Stimulated activated CD4-positive, alpha-beta T cell treated with anti-CD3 and anti-CD28 coated beads, Interleukin-1b, Interleukin-23, amount 100 ng/mL, for 48 hours (primary cell): ENCODE data around the gene KIAA1671.

ENCODE experiments used
- DNase-seq: peaks from one replicate; pipeline ENCODE4 v3.0.0-alpha.2; 2020

The KIAA1671 gene

DNA sequence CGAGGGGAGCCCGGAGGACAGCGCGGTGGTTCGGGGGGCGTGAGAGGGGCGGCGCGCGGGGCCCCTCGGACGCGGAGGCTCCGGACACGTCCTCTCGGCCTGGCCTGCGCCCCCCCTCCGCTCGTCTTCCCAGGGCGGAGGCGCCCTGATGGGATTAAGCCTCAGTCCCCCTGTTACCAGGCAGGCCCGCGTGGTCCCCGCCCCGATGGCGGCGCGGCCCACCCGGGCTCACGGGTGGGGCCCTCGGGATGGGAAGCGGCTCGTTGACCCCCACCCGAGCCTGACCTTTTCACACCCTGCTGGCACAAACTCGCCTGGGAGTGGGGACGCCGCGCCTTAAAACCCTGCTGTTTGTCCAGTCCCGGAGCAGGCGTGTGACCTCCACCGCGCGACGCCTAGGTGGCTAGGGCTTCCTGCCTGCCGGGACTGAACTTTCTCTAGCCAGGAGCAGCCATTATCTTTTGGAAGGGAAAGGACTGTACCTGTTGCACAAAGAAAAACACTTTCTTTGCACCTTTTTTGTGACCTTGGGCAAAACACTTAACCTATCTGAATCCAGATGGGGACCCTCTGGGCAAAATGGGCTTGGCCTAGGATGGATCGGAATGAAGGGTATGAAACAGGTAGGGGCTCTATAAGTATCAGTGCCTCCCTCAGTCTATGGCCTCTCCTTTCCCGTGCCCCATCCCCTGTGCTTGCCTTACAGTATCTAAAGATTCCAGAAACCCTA lies 1.0 kb downstream of the KIAA1671 start:
- no peak for DNase-seq

DNA sequence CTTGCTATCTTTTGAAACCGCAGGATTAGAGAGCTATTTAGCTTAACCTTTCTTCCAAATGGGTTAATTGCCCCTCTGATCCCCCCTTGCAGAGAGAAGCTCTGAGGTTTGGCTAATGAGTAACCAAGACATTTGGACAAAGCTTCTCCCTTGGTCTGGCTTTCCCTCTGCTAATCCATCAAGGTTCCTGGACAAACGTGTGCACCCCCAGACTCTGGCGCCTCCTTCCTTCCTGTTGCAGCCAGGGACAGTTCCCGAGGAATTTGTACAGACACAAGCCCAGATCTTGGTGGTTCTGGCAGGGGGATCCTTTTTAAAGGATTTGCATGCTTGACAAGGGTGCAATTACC lies 1.6 kb downstream of the KIAA1671 start:
- DNase-seq: no peak

DNA sequence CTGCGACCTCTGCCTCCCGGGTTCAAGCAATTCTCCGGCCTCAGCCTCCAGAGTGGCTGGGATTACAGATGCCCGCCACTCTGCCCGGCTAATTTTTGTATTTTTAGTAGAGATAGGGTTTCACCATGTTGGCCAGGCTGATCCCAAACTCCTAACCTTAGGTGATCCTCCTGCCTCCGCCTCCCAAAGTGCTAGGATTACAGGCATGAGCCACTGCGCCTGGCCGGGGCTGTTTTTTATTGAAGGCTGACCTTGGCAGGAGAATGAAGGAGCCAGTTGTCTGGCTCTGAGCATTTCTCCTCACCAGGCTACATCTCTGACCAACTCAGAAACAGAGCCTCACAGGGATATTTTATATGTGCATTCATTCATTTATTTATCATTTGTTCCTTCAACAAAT lies 2.3 kb downstream of the KIAA1671 start:
- no peak for DNase-seq

DNA sequence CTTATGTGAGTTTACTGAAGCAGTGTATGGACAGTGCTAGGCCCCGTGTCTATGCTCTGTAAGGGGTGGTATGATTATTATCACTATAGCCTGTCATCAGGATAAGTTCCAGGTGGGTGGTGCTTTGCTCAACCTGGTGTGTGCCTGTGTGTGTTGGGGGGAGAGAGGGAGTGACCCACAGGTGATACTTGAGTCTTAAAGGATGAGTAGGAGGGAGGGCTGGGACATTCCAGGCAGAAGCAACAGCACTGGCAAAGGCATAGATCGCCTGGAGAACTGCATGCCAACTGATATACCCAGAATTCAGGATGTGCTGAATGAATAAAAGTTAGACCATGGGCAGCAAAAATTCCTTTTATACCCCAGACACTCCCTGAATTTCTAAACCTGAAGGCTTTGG lies 4.5 kb downstream of the KIAA1671 start:
- DNase-seq: no peak

DNA sequence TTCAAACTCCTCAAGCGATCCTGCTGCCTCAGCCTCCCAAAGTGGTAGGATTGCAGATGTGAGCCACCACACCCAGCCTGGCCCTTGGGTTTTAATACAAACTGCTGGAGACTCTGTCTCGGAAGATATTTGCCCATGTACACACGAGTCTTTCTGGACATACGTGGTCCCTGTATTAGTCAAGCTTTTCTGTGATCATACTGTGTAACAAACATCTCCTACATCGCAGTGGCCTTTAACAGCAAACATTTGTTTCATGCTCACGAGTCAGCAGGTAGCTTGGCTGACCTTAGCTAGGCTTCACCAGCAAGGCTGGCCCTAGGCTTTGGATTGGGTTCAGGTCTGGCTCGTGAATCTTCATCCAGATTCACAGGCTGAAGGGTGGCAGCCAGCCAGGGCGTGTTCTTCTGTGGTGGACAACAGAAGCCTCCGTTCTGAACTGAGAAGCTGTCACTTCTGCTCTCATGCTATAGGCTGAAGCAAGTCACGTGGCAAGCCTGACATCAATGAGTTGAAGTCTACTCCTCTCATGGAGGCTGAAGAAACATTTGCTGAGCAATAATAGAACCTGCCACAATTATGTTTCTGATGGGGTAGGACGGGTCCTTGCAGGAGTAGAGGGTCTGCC lies 8.8 kb downstream of the KIAA1671 start:
- DNase-seq: no peak

DNA sequence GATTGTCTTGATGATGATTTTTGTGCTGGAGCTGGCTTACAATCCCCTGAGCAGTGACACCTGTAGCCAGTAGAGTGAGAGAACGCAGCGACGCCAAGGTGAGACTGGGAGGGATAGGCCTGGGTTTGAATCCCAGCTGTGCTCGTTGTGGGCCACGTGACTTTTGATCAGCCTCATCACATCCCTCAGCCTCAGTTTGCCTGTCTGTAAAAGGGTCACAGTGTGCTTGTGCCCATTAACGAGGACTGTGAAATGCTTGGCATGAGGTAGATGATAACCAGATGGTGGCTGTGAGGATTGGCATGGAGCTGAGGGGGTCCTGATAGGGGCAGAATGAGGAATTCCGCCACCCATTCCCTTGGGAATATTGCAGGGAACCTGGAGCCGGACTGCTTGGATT lies 9.6 kb downstream of the KIAA1671 start:
- no peak for DNase-seq

DNA sequence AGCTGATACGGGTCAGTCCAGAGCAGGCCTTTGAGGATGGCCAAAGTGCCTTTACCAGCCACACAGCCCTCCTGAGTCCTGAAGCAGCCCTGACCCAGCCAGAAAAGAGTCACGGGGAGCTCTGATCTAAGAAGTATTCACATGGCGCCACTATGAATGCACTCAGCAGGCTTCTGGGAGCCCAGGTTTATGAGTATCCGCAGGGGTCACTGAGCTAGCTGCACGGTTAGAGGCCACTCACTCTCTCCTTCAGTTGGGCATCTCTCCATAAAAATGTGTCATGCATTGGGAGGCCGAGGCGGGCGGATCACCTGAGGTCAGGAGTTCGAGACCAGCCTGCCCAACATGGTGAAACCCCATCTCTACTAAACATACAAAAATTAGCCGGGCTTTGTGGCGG lies 10.3 kb downstream of the KIAA1671 start:
- no peak for DNase-seq

DNA sequence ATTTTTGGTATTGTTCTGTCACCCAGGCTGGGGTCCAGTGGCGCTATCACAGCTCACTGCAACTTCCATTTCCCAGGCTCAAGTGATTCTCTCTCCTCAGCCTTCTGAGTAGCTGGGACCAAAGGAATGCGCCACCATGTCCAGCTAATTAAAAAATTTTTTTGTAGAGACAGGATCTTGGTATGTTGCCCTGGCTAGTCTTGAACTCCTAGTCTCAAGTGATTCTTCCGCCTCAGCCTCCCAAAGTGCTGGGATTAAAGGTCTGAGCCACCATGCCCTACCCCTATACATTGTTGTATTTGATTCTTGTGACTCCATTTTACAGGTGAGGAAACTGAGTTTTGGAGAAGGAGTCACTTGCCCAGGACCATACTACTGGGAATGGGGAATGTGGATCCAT lies 11.9 kb downstream of the KIAA1671 start:
- no peak for DNase-seq

DNA sequence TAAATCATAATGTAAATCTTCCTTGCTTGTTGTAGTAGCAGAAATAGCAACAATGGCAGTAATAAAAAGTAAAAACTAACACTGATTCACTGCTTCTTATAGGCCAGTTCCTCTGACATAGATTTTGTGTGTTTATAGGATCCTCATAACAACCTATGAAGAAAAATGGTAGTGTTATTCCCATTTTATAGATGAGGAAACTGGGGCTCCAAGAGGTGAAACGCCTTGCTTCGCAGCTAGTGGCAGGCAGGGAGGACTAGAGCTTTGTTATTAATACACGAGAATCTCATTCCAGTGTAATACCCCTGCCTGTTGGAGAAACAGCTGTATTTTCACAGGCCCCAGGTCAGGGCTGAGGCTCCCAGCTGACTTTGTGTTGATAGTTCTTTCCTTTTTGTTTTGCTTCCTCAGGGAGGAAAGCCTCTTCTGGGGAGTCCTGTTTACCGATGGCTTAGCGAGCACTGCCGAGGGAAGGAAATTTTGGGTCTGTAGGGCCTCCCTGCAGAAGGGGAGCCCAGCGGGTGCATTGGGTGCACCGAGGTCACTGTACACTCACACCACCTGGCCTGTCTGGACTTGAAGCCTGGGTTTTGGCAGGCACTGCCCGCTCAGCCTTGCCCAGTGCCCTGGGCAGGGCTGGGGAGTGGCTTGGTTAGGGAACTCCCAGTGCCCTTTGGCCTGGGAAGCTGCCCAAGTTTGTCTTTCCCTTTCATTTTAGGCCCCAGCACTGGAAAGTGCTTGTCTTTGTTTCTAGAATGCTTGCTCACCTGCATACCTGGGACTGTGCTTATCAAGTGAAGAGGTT lies 13.5 kb downstream of the KIAA1671 start:
- DNase-seq: no peak

DNA sequence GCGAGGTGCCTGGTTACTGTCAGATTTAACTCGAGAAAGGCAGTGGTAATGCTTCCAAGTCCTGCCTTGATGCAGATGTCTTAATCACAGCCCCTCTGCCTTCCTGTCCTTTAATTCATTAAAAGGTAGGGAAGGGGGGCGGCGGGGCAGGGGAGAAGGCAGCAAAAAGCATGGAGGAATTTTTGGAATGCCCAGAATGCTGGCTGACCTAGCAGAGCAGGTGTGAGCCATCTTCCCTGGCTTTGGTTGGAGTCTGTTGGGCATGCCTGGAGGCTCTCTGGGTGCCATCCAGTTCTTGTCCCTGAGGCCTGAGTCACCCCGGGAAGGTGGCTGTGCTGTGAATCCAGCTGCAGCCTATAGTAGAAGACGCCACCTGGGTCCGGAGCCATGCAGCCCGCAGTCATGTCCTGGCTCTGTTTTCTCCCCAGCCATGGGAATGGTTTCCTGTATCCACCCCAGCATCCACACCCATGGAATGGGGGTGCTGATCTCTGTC lies 15.6 kb downstream of the KIAA1671 start:
- DNase-seq: no peak

DNA sequence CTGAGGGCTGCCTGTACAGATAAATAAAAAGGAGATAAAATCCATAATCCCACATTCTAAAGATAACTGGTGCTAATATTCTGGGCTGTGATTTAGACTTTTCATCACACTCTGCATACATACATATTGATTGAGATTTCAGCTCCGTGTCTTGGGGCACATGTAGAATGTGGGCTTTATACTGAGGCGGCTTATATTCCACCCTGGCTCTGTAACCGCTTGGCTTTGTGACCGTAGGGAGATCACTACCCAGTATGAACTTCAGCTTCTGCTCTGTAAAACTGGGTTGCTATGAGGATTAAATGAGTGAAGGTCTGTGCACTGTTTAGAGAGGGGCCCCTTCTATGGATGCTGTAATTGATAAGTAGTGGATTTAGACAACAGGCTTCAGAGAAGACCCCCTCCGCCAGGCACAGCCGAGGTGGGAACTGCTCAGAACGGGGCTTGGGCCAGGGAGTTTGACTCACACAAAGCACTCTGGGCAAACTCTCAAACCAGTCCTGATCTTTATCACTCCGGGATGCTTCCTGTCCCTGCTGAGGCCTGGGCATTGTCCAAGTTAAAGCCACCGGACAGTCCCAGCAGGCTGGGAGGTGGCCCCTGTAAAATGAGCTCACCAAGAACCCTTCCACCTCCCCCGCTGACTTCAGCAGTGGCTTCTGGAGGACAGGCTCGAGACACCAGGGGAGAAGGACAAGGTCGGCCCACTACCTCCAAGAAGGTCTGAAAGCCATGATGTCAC lies 17.2 kb downstream of the KIAA1671 start:
- no peak for DNase-seq

DNA sequence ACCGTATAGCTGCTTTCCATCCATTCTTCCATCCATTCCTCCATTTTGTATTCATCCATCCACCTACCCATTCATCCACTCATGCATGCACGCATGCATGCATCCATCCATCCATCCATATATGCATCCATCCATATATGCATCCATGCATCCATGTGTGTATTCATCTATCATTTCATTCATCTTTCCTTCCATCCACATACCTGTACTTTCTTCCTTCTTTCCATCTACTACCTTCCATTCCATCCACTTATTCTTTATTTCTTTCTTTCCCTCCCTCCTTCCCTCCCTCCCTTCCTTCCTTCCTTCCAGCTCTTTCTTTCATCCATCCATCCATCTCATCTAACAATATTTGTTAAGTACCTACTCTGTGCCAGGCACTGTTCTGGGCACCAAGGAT lies 19.9 kb downstream of the KIAA1671 start:
- no peak for DNase-seq

DNA sequence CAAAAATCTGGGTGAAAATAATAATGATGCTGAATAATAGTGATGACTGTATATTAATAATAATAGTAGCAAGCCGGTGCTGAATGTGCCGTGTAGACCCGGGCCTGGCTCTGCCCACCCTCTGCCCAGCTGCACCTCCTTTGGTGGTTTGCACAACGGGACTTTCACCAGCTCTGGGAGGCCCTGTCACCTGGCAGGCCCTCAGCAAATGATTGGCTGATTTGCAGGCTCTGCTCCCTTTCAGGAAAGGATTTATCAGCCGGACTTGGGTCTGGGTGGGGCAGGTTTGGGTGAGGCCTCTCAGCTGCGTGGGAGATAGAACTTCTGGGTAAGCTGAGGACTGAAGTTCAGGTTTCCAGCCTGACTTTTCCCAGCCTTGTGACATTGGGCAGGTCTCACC lies 21.4 kb downstream of the KIAA1671 start:
- no peak for DNase-seq

DNA sequence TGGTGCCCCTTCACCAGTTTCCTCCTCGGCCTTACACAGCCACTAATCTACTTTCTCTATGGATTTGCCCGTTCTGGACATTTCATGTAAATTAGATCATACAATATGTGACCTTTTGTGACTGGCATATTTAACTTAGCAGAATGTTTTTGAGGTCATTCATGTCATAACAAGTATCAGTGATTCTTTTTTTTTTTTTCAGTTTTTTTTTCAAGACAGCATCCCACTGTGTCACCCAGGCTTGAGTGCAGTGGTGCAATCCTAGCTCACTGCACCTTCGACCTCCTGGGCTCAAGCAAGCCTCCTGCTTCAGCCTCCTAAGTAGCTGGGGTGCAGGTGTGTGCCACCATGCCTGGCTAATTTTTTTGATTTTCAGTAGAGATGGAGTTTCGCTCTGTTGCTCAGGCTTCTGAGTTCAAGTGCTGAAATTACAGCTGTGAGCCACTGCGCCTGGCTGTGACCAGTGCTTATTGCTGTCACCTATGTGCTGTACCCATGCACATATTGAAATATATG lies 22.7 kb downstream of the KIAA1671 start:
- no peak for DNase-seq

DNA sequence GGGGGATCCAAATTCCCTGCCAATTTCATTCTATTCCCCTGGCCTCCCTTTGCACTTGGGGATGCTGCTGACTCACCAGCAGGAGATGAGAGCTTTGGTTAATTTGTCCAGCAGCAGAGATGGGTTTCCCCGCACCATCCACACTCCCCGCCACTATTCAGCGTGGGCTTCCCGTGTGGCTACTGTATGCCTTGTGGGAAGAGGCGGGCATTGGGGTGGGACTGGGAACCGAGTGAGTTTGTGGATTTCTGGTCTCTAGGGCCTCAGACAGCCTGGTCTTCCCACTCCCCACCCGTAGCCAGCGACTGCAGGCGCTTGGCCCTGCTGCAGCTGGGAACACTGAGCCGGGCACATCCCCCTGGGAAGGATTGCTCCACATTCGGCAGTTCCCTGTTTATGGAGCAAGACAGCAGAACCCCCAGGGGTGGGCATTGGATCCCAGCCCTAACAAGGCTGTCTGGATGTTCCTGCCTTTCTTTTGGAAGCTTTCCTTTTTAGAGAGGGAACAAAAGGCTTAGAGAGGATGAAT lies 23.4 kb downstream of the KIAA1671 start:
- DNase-seq: no peak

DNA sequence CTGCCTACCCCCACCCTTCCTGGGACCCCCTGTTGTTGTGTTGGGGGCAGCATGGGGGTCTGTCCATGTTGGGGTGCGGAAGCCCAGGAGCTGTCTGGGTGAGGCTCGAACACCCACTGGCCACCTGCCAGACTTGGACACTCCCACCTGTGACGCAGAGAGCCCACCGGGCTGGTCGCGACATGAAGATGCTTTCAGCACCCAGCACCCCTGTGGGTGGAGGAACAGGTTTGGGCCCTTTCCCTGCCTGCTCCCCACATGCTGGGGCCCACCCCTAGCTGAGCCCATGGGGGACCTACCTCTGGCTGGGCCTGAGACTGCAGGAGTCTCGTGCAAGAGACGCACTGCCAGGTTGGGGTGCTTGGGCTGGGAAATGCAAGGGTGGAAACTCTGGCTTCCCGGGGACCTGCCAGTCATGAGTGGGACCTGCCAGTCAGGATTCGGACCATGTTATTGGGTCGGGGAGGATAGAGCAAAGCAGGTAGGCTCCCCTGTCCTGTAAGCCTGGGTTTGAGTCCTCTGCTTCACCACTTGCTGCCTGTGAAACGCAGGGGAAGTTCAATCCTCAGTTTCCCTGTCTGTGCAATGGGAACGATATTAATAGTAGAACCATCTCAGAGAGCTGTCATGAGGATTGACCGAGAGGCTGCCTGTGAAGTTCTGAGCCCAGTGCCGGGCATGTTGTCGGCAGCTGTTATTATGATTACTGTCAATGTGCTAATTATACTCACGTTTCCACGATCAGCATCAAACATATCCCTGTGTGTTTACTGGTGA lies 24.1 kb downstream of the KIAA1671 start:
- DNase-seq: no peak

DNA sequence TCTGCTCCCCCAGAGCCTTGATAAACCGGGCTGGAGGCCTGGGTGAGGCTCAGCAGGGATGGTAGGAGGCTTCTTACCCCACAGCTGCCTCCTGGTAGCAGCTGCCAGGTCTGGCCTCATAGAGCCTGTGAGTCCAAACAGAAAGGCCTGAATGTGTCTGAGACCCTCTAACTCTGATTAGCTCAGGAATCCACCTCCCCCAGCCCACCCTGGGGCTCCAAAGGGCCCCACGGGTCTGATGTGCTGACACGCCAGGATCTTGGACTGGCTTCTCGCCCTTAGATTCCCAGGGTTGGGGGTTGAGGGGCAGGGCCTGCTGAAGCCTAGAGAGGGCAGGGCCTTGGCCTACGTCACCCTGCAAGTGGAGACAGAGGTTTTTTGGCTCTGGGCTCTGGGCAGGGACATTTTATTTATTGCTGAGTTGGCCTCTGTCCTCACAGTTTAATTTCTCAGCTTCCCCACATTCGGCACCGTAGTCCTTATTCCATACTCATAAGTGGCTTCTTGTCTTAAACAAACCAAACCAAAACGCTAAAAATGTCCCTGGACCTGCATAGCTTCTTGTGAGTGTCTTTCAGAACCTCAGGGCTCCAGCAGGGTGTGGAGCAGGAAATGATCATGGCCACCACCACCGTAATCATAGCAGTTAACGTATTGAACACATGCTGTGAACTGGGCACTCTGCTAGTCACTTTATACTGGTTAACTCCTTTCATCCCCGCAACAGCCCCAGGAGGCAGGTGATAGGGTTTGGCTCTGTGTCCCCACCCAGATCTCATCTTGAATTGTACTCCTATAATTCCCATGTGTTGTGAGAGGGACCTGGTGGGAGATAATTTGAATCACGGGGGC lies 25.1 kb downstream of the KIAA1671 start:
- no peak for DNase-seq

DNA sequence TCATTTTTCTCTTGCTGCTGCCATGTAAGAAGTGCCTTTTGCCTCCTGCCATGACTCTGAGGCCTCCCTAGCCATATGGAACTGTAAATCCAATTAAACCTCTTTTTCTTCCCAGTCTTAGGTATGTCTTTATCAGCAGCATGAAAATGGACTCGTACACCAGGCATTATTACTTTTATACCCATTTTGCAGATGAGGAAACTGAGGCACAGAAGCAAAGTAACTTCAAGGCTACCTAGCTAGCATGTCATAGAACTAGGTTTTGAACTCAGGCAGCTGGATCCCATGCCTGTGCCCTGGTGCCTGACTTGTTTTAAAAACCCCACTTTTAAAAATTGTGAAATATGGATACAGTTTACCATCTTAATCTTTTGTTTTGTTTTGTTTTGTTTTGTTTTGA lies 25.8 kb downstream of the KIAA1671 start:
- DNase-seq: no peak

DNA sequence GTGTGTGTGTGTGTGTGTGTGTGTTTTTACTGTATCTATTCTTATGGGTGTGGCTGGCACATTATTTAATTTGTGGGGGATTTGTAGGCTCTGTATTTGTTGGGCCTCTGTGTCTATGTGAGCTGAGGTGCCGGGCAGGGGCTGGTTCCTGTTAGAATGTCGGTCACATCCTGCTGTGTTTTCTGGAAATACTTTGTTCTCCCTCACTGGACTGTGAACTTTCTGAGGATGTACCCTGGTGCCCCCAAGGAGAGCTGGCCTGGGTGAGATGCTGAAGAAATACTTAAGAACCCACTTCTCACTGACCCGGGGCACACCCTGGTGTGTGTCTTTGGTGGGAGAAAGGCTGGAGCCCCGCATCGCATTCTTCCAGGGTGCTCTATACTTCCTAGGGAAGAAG lies 28.6 kb downstream of the KIAA1671 start:
- DNase-seq: no peak

DNA sequence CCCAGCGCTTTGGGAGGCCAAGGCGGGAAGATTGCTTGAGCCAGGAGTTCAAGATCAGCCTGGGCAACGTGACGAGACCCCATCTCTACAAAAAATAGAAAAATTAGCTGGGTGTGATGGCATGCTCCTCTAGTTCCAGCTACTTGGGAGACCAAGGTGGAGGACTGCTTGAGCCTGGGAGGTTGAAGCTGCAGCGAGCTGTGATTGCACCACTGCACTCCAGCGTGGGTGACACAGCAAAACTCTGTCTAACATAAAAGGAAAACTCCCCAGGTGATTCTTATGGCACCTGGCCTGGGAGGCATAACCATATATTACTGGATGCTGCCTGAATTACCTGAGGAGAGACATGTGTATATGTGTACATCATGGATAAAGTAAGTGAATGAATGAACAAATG lies 29.1 kb downstream of the KIAA1671 start:
- no peak for DNase-seq
